AG04449 (cell line): ENCODE results near the gene PDE2A.

Experiments used
- CTCF ChIA-PET: fragments of 350-600 bp; formaldehyde crosslinking; extraction: SDS; loops from one replicate; lab custom pipeline; 2021; ENCODE audit warnings: antibody characterized with exemption; lab: Yijun Ruan, JAX
- POLR2A ChIA-PET: fragments of 400-600, 350-600 bp; formaldehyde crosslinking; extraction: SDS; loops from one replicate; lab custom pipeline; 2020; ENCODE audit warnings: antibody characterized with exemption, inconsistent platforms; lab: Yijun Ruan, JAX
- DNase-seq: peaks from one replicate; pipeline ENCODE4 v3.0.0-alpha.2; 2010; ENCODE audit warnings: low read depth, low spot score
- H3K4me3 ChIP-seq: 2 replicates; pipeline ENCODE4 v1.5.1; 2011; ENCODE audit warnings: low read depth, mild to moderate bottlenecking, control low read depth, low read length
- TF ChIP-seq, protein P1 (sequence below): IDR thresholded peaks from one replicate; pipeline ENCODE4 v1.5.1; 2011; ENCODE audit warnings: mild to moderate bottlenecking, moderate library complexity, low read length, control low read depth, inconsistent platforms; ENCODE audit not compliant: insufficient read depth; ENCODE audit errors: missing control alignments

PDE2A gene

DNA sequence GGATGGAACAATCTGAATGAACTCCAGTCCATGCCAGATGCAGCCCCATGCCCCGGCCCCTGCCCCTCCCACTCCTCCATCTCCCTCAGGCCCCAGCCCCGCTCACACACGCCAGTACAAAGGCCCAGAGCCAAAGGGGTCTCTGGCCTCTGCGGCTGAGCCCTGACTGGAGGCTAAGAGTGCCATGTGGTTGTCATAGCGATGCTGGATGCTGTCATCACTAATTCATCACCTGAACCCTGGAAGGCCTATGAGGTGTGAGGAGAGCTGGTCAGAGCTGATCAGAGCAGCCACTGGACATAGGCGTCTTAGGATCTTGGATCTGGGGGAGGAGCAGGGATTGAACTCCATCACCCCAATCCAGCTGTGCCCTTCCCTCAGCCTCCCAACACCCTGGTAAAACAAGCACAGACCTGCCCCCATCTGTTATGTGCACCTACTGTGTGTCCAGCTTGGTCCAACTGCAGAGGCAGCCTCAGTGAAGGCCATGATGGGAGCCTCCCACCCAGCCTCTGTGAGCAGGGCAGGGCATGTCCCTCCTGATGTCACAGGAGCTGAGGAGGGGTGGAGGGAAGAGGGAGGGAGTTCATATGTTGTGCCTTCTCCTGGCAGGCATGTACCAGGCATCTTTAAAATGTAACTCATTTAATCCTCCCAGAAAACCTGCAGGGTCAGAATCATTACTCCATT is 16.7 kb downstream of the PDE2A start:
- POLR2A ChIA-PET = no interaction called here
- CTCF ChIA-PET = interaction anchor here (0.9 to 2.6 kb wide), 5 partner anchors 10 to 174 kb away, joined by 3 to 8 read pairs (median 6); no protein-coding TSS in a partner anchor

GRCh38 chr11:72655896-72656464 is 18.2 kb downstream of the PDE2A start:
- TF ChIP-seq, protein P1, sequence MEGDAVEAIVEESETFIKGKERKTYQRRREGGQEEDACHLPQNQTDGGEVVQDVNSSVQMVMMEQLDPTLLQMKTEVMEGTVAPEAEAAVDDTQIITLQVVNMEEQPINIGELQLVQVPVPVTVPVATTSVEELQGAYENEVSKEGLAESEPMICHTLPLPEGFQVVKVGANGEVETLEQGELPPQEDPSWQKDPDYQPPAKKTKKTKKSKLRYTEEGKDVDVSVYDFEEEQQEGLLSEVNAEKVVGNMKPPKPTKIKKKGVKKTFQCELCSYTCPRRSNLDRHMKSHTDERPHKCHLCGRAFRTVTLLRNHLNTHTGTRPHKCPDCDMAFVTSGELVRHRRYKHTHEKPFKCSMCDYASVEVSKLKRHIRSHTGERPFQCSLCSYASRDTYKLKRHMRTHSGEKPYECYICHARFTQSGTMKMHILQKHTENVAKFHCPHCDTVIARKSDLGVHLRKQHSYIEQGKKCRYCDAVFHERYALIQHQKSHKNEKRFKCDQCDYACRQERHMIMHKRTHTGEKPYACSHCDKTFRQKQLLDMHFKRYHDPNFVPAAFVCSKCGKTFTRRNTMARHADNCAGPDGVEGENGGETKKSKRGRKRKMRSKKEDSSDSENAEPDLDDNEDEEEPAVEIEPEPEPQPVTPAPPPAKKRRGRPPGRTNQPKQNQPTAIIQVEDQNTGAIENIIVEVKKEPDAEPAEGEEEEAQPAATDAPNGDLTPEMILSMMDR = no peak
- ChIA-PET POLR2A (no interaction called here), CTCF (no interaction called here)
- no peak for DNase-seq
- no peak overlapping the region for H3K4me3 ChIP-seq

More for the DNA sequence above, 16.7 kb downstream of the PDE2A start:
- no peak overlapping the region for H3K4me3 ChIP-seq
- TF ChIP-seq, protein P1 = no peak
- DNase-seq = no peak

- POLR2A ChIA-PET = no interaction called here
- DNase-seq = no peak
- CTCF ChIA-PET = interaction anchor here (1.0 to 4.0 kb wide), 2 partner anchors 12 to 46 kb away, joined by 5 to 28 read pairs; no protein-coding TSS in a partner anchor
- TF ChIP-seq, protein P1 = no peak
- no peak overlapping the region for H3K4me3 ChIP-seq
These were observed 19.2 kb downstream of the PDE2A start for GRCh38 chr11:72655014-72655413.

GRCh38 chr11:72653649-72654048 is 20.6 kb downstream of the PDE2A start:
- TF ChIP-seq, protein P1 = no peak
- H3K4me3 ChIP-seq = no peak overlapping the region
- no peak for DNase-seq
- CTCF ChIA-PET = interaction anchor here (1.0 to 4.0 kb wide), 2 partner anchors 10 to 31 kb away, joined by 4 to 28 read pairs; no protein-coding TSS in a partner anchor
- POLR2A ChIA-PET = no interaction called here

- ChIA-PET CTCF (interaction anchor here (1.0 to 4.0 kb wide), 3 partner anchors 10 to 31 kb away, joined by 4 to 28 read pairs (median 4); no protein-coding TSS in a partner anchor), POLR2A (no interaction called here)
- TF ChIP-seq, protein P1 = no peak
- no peak overlapping the region for H3K4me3 ChIP-seq
- no peak for DNase-seq
These were observed 21.2 kb downstream of the PDE2A start for GRCh38 chr11:72652873-72653630.
